Lung (tissue), 12 donors: ENCODE data around the gene TSPAN16. TPM values are rescaled to one million over a fixed set of nuclear protein-coding genes. Genes with fewer than 3 reads are reported as not detected.

Experiments used
- ATAC-seq: fragments of 200-7000 bp; cut with Tn5 transposase; one replicate; pipeline ENCODE4 v1.9.1; 2020; ENCODE audit warnings: moderate number of reproducible peaks; ENCODE audit not compliant: insufficient read depth, low FRiP score
- DNase-seq, 3 donors: peaks; one replicate each; pipeline ENCODE4 v3.0.0-alpha.2; 2013 to 2017
- H3K27ac ChIP-seq, 2 donors: one replicate each; pipeline ENCODE4 v1.5.1; 2013; ENCODE audit warnings: mild to moderate bottlenecking in 2 of 2, moderate library complexity in 2 of 2, control low read depth in 1 of 2, inconsistent platforms in 1 of 2, low read depth in 1 of 2, low read length in 1 of 2
- H3K27me3 ChIP-seq, 3 donors: one replicate each; pipeline ENCODE4 v1.5.1; 2013; ENCODE audit warnings: low read length in 2 of 3; ENCODE audit not compliant: control insufficient read depth in 3 of 3, insufficient read depth in 3 of 3
- H3K36me3 ChIP-seq, 4 donors: one replicate each; pipeline ENCODE4 v1.5.1; 2013; ENCODE audit warnings: low read length in 4 of 4, mild to moderate bottlenecking in 1 of 4, moderate library complexity in 1 of 4; ENCODE audit not compliant: control insufficient read depth in 4 of 4, insufficient read depth in 4 of 4
- H3K4me1 ChIP-seq, 5 donors: one replicate each; pipeline ENCODE4 v1.5.1; 2013; ENCODE audit warnings: low read length in 5 of 5, mild to moderate bottlenecking in 2 of 5, moderate library complexity in 1 of 5; ENCODE audit not compliant: control insufficient read depth in 5 of 5, insufficient read depth in 5 of 5
- H3K4me3 ChIP-seq: one replicate; pipeline ENCODE4 v1.5.1; 2013; ENCODE audit warnings: mild to moderate bottlenecking, control low read depth, moderate library complexity
- H3K9ac ChIP-seq, 2 donors: one replicate each; pipeline ENCODE4 v1.5.1; 2013; ENCODE audit warnings: low read length in 2 of 2, control low read depth in 1 of 2; ENCODE audit not compliant: insufficient read depth in 1 of 2
- H3K9me3 ChIP-seq, 4 donors: one replicate each; pipeline ENCODE4 v1.5.1; 2013; ENCODE audit warnings: low read length in 3 of 4, mild to moderate bottlenecking in 1 of 4, moderate library complexity in 1 of 4; ENCODE audit not compliant: control insufficient read depth in 4 of 4, insufficient read depth in 3 of 4
- CTCF ChIP-seq: IDR thresholded peaks from 2 replicates; pipeline ENCODE4 v1.5.1; 2012; ENCODE audit warnings: mild to moderate bottlenecking; ENCODE audit errors: control extremely low read depth, extremely low read depth
- WGBS, 2 donors: extraction: QIAGEN DNeasy Blood & Tissue Kit; methylation state at CpG; one replicate each; pipeline ENCODE4 v1.1.7; 2013; 5-methylcytosine and 5-hydroxymethylcytosine counted together
- polyA plus RNA-seq, 2 donors: library from polyadenylated mRNA; stranded (reverse); fragments of 200-250 nt; gene quantifications; one replicate each; pipeline ENCODE4 v1.2.1, GENCODE V29; 2013
- total RNA-seq, 2 donors: library from RNA; depleted of rRNA in 1 of 2; stranded (reverse); fragments of >200 nt in 1 of 2; gene quantifications; one replicate each; pipeline ENCODE4 v1.2.1, GENCODE V29; 2014 to 2021
- donor health status: control.
- donor health status: control.
- donor health status: Bipolar disorder and iron deficiency.
- donor health status: healthy.
- donor health status: DM: yes; HTN: yes; CAD: no.

TSPAN16 gene
- total and polyA plus RNA-seq, 4 donors: not detected

GRCh38 chr19:11359421-11359820, 63.5 kb downstream of the TSPAN16 start:
- 91 to 93% methylated on average over 11 of the region's 11 CpGs for WGBS, 2 donors
- H3K4me3 ChIP-seq: no peak overlapping the region
- TF ChIP-seq CTCF: no peak
- no peak overlapping the region for H3K9ac ChIP-seq
- peaks cover 0 to 26% (median 6%) of the 10 kb centered on the region in 4 donors for H3K36me3 ChIP-seq
- no peaks in the 10 kb centered on the region for H3K9me3 ChIP-seq
- H3K4me1 ChIP-seq: peaks cover 0 to 16% (median 6%) of the 10 kb centered on the region in 5 donors
- peaks cover 0 to 4% (median 0%) of the 10 kb centered on the region in 3 donors for H3K27me3 ChIP-seq
- H3K27ac ChIP-seq: no peak overlapping the region
- DNase-seq (no peak), ATAC-seq (no peak)

GRCh38 chr19:11361037-11361770, 65.2 kb downstream of the TSPAN16 start:
- peak in 2 of 3 donors; percentile 37 to 57 for DNase-seq
- no peak for TF ChIP-seq CTCF
- peak; percentile 45 for ATAC-seq
- Histone ChIP-seq H3K4me3 (no peak overlapping the region), H3K9ac (no peak overlapping the region), H3K4me1 (peaks cover 0 to 10% (median 4%) of the 10 kb centered on the region in 5 donors), H3K36me3 (peaks cover 0 to 37% (median 11%) of the 10 kb centered on the region in 4 donors), H3K9me3 (peaks cover 0 to 1% (median 0%) of the 10 kb centered on the region in 4 donors), H3K27ac (no peak overlapping the region), H3K27me3 (peaks cover 0 to 4% (median 0%) of the 10 kb centered on the region in 3 donors)
- WGBS, 2 donors: 65 to 79% methylated on average over 43 of the region's 43 CpGs

DNA sequence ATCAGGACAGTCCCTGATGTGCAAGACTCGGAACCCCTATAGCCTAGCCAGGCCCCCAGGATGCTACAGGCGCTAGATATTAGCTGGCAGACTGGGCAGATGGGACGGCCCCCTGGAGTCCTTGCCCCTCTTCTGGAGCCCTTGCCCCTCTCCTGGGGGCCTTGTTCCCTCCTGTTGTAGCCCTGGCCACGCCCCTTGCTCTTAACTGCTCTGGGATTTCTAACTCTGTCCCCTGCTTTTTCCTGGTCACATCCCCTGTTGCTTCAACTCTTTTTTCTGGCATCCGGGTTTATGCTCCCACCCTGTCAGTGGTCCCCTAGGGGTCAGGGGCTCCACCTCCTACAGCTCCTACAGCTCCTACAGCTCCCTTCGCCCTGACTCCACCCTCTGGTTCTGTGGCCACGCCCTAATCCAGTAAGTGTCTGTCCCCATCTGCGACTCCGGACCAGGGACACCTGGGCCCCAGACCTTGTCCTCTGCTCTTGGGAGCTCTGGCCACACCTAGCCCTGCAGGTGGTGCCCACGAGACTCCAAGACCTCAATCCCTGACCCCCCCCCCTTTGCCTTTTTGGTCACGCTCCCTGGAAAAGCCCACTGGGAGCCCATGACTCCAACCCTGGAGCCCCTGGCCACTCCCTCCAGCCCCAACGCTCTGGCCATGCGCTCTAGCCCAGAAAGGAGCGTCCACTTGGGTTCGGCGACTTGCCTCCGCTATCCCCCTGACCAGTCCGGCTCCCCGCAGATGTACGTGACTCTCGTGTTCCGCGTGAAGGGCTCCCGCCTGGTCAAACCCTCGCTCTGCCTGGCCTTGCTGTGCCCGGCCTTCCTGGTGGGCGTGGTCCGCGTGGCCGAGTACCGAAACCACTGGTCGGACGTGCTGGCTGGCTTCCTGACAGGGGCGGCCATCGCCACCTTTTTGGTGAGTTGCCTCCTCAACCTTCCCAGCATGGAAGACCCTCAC, 66.1 kb downstream of the TSPAN16 start:
- H3K36me3 ChIP-seq: peaks cover 0 to 37% (median 11%) of the 10 kb centered on the region in 4 donors

More for the DNA sequence above, 66.1 kb downstream of the TSPAN16 start:
- no peak for TF ChIP-seq CTCF
- WGBS, 2 donors: 89 to 93% methylated on average over 35 of the region's 35 CpGs
- Histone ChIP-seq H3K4me3 (no peak overlapping the region), H3K27ac (no peak overlapping the region), H3K9me3 (peaks cover 0 to 1% (median 0%) of the 10 kb centered on the region in 4 donors), H3K27me3 (peaks cover 0 to 4% (median 0%) of the 10 kb centered on the region in 3 donors), H3K9ac (no peak overlapping the region), H3K4me1 (peaks cover 0 to 1% (median 0%) of the 10 kb centered on the region in 5 donors)
- no peak for DNase-seq
- no peak for ATAC-seq
